Stimulated activated CD4-positive, alpha-beta T cell treated with anti-CD3 and anti-CD28 coated beads, Interleukin-2, amount 100 ng/mL, for 48 hours (primary cell): Measurements from ENCODE around the gene APOBEC3H.
"Not testable (repeated sequence)": the region's sequence is repeated elsewhere in the genome, so short reads cannot be mapped to it uniquely, and the experiment has no call there.

Source experiments
- DNase-seq, 2 donors: peaks; one replicate each; pipeline ENCODE4 v3.0.0-alpha.2; 2020

Gene APOBEC3H

GRCh38 chr22:39097098-39098020 lies at the start of gene APOBEC3H:
Gene APOBEC3H, plus strand, starts transcription at chr22:39097244. Its CDS starts 3,035 bp downstream, at chr22:39100279.
- no peak for DNase-seq

- not testable (repeated sequence) for DNase-seq
Observed at GRCh38 chr22:39049486-39049885, 47.6 kb upstream of the APOBEC3H start.

GRCh38 chr22:39051844-39052495 lies 45.1 kb upstream of the APOBEC3H start:
- DNase-seq = not testable (repeated sequence)

GRCh38 chr22:39055658-39056057 lies 41.4 kb upstream of the APOBEC3H start:
- DNase-seq = no peak

GRCh38 chr22:39061290-39061689 lies 35.8 kb upstream of the APOBEC3H start:
- DNase-seq = not testable (repeated sequence)

- DNase-seq = not testable (repeated sequence)
Observed at GRCh38 chr22:39061951-39062350, 35.1 kb upstream of the APOBEC3H start.

GRCh38 chr22:39063904-39064303 lies 33.1 kb upstream of the APOBEC3H start:
- DNase-seq = not testable (repeated sequence)

- not testable (repeated sequence) for DNase-seq
Observed at GRCh38 chr22:39066442-39067276, 30.4 kb upstream of the APOBEC3H start.

- DNase-seq = no peak
Observed at GRCh38 chr22:39068033-39068785, 28.8 kb upstream of the APOBEC3H start.

GRCh38 chr22:39070186-39070585 lies 26.9 kb upstream of the APOBEC3H start:
- no peak for DNase-seq

- DNase-seq = not testable (repeated sequence)
Observed at GRCh38 chr22:39072581-39072981, 24.5 kb upstream of the APOBEC3H start.

- DNase-seq = no peak
Observed at GRCh38 chr22:39073981-39074380, 23.1 kb upstream of the APOBEC3H start.

GRCh38 chr22:39076155-39077025 lies 20.7 kb upstream of the APOBEC3H start:
- not testable (repeated sequence) for DNase-seq

- not testable (repeated sequence) for DNase-seq
Observed at GRCh38 chr22:39077026-39077840, 19.8 kb upstream of the APOBEC3H start, which contains the start of gene APOBEC3G. Gene APOBEC3G, plus strand, starts transcription at chr22:39077275. Its CDS starts 87 bp downstream, at chr22:39077362.

GRCh38 chr22:39077912-39078311 lies 19.1 kb upstream of the APOBEC3H start:
- not testable (repeated sequence) for DNase-seq

- DNase-seq = no peak
Observed at GRCh38 chr22:39078329-39078728, 18.7 kb upstream of the APOBEC3H start.

GRCh38 chr22:39079054-39079637 lies 17.9 kb upstream of the APOBEC3H start:
- not testable (repeated sequence) for DNase-seq

GRCh38 chr22:39080052-39080762 lies 16.8 kb upstream of the APOBEC3H start:
- no peak for DNase-seq

GRCh38 chr22:39081016-39081415 lies 16.0 kb upstream of the APOBEC3H start:
- DNase-seq = no peak
